Measurements from ENCODE around the gene AP1M1. TPM values are rescaled to one million over a fixed set of nuclear protein-coding genes. Genes with fewer than 3 reads are reported as not detected.

AP1M1 gene
- total and polyA plus RNA-seq, 9 donors, result 33.2 to 56.0 (median 47.5) TPM

GRCh38 chr19:16218851-16219250 is 21.1 kb downstream of the AP1M1 start:
- no peak for DNase-seq
- Histone ChIP-seq H3K36me3 (ENCODE audit: control insufficient read depth, insufficient read depth, low read length) (peaks cover 57% of the 10 kb centered on the region), H3K27ac (ENCODE audit: low read length) (no peak overlapping the region), H3K9me3 (replicated peaks; ENCODE audit: control insufficient read depth, low read depth, low read length) (peaks cover 20% of the 10 kb centered on the region), H3K4me3 (ENCODE audit: low read length) (no peak overlapping the region), H3K4me1 (ENCODE audit: control insufficient read depth, insufficient read depth, low read length) (no peaks in the 10 kb centered on the region), H3K27me3 (ENCODE audit: control insufficient read depth, insufficient read depth, low read length) (no peaks in the 10 kb centered on the region)
- no CpG with 5 or more reads among the region's 2 CpGs for WGBS (ENCODE audit: insufficient coverage)

DNA sequence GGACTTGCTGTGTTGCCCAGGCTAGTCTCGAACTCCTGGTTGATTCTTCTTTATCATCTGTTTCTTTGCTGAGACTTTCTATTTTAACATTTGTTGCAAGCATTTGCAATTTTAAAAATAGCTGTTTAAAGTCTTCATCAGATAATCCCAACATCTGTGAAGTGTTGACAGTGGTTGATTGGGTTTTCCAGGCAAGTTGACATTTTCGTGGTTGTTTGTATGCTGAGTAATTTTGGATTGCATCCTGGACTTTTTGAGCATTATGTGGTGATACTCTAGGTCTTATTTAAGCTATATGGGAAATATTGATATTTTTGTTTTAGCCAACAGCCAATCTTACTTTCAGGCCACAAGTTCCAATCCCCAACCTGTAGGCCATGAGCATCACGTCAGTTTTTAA is 25.1 kb downstream of the AP1M1 start:
- H3K36me3 ChIP-seq (ENCODE audit: control insufficient read depth, insufficient read depth, low read length), result peaks cover 82% of the 10 kb centered on the region
- H3K27me3 ChIP-seq (ENCODE audit: control insufficient read depth, insufficient read depth, low read length), result no peaks in the 10 kb centered on the region
- 90% methylated on average over 1 of the region's 3 CpGs for WGBS (ENCODE audit: insufficient coverage)

DNA sequence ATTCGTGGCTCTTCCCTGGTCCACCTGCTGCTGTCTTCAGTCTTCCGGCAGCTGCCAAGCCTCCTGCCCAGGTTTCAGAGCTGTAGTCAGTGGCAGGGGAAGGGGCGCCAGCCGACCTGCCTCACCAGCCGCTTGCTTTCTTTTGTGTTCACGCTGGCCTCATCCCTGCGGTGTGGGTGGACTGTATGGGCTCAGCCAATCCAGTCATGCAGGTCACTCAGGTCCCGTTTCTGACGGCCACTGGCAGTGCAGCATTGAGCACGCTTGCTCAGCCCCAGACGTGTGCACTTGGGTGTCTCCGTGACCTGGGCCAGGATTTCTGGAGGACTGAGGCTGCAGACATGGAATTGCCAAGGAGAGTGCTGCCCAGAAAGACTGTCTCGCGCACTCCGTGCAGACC is 26.0 kb downstream of the AP1M1 start:
- WGBS (ENCODE audit: insufficient coverage), result 87% methylated on average over 12 of the region's 15 CpGs
- Histone ChIP-seq H3K4me1 (ENCODE audit: control insufficient read depth, insufficient read depth, low read length) (no peaks in the 10 kb centered on the region), H3K9me3 (replicated peaks; ENCODE audit: control insufficient read depth, low read depth, low read length) (peaks cover 20% of the 10 kb centered on the region)

More for the DNA sequence above, 25.1 kb downstream of the AP1M1 start:
- Histone ChIP-seq H3K27ac (ENCODE audit: low read length) (no peak overlapping the region), H3K9me3 (replicated peaks; ENCODE audit: control insufficient read depth, low read depth, low read length) (peaks cover 20% of the 10 kb centered on the region), H3K4me3 (ENCODE audit: low read length) (no peak overlapping the region), H3K4me1 (ENCODE audit: control insufficient read depth, insufficient read depth, low read length) (no peaks in the 10 kb centered on the region)
- no peak for DNase-seq

GRCh38 chr19:16224293-16225045 is 26.8 kb downstream of the AP1M1 start:
- H3K4me3 ChIP-seq (ENCODE audit: low read length), result no peak overlapping the region
- H3K27ac ChIP-seq (ENCODE audit: low read length), result no peak overlapping the region
- no peaks in the 10 kb centered on the region for H3K27me3 ChIP-seq (ENCODE audit: control insufficient read depth, insufficient read depth, low read length)
- no peak for DNase-seq
- 89% methylated on average over 27 of the region's 32 CpGs for WGBS (ENCODE audit: insufficient coverage)
- peaks cover 20% of the 10 kb centered on the region for H3K9me3 ChIP-seq (replicated peaks; ENCODE audit: control insufficient read depth, low read depth, low read length)
- H3K36me3 ChIP-seq (ENCODE audit: control insufficient read depth, insufficient read depth, low read length), result peaks cover 93% of the 10 kb centered on the region
- H3K4me1 ChIP-seq (ENCODE audit: control insufficient read depth, insufficient read depth, low read length), result no peaks in the 10 kb centered on the region

More for the DNA sequence above, 26.0 kb downstream of the AP1M1 start:
- peaks cover 86% of the 10 kb centered on the region for H3K36me3 ChIP-seq (ENCODE audit: control insufficient read depth, insufficient read depth, low read length)
- no peak overlapping the region for H3K4me3 ChIP-seq (ENCODE audit: low read length)
- DNase-seq, result no peak
- H3K27ac ChIP-seq (ENCODE audit: low read length), result no peak overlapping the region
- no peaks in the 10 kb centered on the region for H3K27me3 ChIP-seq (ENCODE audit: control insufficient read depth, insufficient read depth, low read length)

GRCh38 chr19:16225279-16226183 is 27.8 kb downstream of the AP1M1 start:
- Histone ChIP-seq H3K27me3 (ENCODE audit: control insufficient read depth, insufficient read depth, low read length) (no peaks in the 10 kb centered on the region), H3K4me3 (ENCODE audit: low read length) (no peak overlapping the region), H3K4me1 (ENCODE audit: control insufficient read depth, insufficient read depth, low read length) (no peaks in the 10 kb centered on the region), H3K27ac (ENCODE audit: low read length) (no peak overlapping the region), H3K9me3 (replicated peaks; ENCODE audit: control insufficient read depth, low read depth, low read length) (peaks cover 13% of the 10 kb centered on the region), H3K36me3 (ENCODE audit: control insufficient read depth, insufficient read depth, low read length) (peaks cover 89% of the 10 kb centered on the region)
- DNase-seq, result no peak
- WGBS (ENCODE audit: insufficient coverage), result 85% methylated on average over 18 of the region's 21 CpGs

DNA sequence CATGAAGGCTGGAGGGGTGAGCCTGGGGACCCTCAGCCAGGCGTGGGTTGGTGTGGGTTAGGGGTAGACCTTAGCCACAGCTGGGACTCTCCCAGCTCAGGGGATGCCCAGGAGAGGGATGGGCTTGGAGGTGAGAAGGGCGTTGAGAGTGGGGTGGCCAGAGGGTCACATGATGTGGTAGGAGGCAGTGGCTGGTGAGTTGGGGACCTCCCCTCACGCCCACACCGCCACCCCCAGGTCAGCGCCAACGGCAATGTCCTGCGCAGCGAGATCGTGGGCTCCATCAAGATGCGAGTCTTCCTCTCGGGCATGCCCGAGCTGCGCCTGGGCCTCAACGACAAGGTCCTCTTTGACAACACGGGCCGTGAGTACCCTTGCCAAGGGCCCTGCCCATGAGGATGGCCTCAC is 28.5 kb downstream of the AP1M1 start:
- Histone ChIP-seq H3K4me1 (ENCODE audit: control insufficient read depth, insufficient read depth, low read length) (no peaks in the 10 kb centered on the region), H3K9me3 (replicated peaks; ENCODE audit: control insufficient read depth, low read depth, low read length) (peaks cover 6% of the 10 kb centered on the region), H3K27ac (ENCODE audit: low read length) (no peak overlapping the region), H3K4me3 (ENCODE audit: low read length) (no peak overlapping the region), H3K27me3 (ENCODE audit: control insufficient read depth, insufficient read depth, low read length) (no peaks in the 10 kb centered on the region), H3K36me3 (ENCODE audit: control insufficient read depth, insufficient read depth, low read length) (peaks cover 86% of the 10 kb centered on the region)
- WGBS (ENCODE audit: insufficient coverage), result 97% methylated on average over 15 of the region's 16 CpGs
- no peak for DNase-seq

DNA sequence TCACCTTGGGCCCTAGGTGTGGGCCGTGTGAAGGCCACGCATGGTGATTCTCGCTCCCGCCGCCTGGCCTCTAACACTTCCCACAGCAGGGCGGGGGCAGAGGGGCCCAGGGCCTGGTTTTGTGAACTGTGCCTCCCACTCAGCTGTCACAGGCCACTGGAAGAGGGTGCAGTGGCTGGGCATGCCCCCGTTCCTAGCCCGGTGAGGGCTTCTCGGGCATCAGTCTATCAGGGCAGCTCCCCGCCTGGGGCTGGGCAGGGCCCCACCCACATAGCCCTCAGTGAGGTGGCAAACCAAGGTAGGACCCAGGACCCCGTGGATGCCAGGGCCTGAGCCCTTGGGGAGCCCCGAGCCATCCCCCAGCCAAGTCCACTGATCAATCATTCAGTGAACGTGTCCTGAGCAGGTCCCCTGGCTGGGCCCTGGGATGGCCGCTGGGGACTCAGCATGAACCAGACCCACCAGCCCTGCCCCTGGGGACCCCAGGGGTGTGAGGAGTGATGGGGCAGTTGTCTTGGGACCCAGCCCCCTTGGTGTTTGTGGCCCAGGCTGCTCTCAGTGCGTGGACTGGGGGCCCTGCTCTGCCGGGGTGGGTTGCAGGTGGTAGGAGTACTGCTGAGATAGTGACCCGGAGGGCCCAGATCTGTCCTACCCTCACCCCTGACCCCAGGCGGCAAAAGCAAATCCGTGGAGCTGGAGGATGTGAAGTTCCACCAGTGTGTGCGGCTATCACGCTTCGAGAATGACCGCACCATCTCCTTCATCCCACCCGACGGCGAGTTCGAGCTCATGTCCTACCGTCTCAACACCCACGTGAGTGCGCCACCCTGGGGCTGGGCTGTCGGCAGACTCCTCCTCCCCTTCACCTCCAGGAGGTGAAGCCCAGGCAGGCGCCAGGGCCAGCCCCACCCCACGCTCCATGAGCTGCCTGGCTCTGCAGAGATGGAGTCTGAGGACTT is 29.4 kb downstream of the AP1M1 start:
- Histone ChIP-seq H3K27me3 (ENCODE audit: control insufficient read depth, insufficient read depth, low read length) (no peaks in the 10 kb centered on the region), H3K4me3 (ENCODE audit: low read length) (no peak overlapping the region), H3K27ac (ENCODE audit: low read length) (no peak overlapping the region), H3K36me3 (ENCODE audit: control insufficient read depth, insufficient read depth, low read length) (peaks cover 86% of the 10 kb centered on the region), H3K9me3 (replicated peaks; ENCODE audit: control insufficient read depth, low read depth, low read length) (no peaks in the 10 kb centered on the region), H3K4me1 (ENCODE audit: control insufficient read depth, insufficient read depth, low read length) (no peaks in the 10 kb centered on the region)
- WGBS (ENCODE audit: insufficient coverage), result 91% methylated on average over 33 of the region's 33 CpGs
- DNase-seq, result no peak

DNA sequence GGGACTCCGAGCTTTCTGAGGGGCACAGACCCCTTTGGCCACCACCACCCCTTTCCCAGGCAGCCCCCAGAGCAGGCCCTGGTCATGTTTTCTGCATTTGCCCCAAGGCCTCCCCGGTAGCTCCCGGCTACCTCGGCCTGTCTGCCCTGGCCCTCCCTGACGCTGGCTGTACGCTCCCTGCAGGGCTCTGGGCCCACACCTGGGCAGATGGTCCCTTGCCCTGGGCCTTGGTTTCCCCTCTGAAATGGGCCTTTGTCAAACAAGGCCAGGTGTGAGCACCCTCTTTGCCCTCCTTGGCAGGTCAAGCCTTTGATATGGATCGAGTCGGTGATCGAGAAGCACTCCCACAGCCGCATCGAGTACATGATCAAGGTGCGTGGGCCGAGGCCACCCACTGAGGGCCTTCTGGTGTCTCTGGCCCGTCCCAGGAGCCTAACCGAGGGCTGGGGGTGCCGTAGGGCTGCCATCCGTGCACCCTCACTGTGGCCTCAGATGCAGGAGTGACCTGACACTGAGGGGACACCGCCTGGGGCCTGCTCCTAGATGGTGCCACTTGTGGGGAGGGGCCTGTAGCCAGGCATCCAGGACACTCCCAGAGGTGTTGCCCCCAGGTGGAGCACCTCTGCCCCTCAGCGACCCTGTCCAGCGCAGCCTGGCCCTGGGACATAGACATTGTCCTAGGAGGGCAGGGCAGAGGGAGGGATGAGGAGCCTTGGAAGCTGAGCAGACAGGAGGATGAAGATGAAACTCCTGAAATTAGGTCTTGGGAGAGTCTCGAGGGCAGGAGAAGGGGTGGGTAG is 30.3 kb downstream of the AP1M1 start:
- Histone ChIP-seq H3K4me1 (ENCODE audit: control insufficient read depth, insufficient read depth, low read length) (no peaks in the 10 kb centered on the region), H3K9me3 (replicated peaks; ENCODE audit: control insufficient read depth, low read depth, low read length) (no peaks in the 10 kb centered on the region), H3K27ac (ENCODE audit: low read length) (no peak overlapping the region), H3K36me3 (ENCODE audit: control insufficient read depth, insufficient read depth, low read length) (peaks cover 86% of the 10 kb centered on the region), H3K4me3 (ENCODE audit: low read length) (no peak overlapping the region), H3K27me3 (ENCODE audit: control insufficient read depth, insufficient read depth, low read length) (no peaks in the 10 kb centered on the region)
- no peak for DNase-seq
- WGBS (ENCODE audit: insufficient coverage), result 94% methylated on average over 21 of the region's 21 CpGs

DNA sequence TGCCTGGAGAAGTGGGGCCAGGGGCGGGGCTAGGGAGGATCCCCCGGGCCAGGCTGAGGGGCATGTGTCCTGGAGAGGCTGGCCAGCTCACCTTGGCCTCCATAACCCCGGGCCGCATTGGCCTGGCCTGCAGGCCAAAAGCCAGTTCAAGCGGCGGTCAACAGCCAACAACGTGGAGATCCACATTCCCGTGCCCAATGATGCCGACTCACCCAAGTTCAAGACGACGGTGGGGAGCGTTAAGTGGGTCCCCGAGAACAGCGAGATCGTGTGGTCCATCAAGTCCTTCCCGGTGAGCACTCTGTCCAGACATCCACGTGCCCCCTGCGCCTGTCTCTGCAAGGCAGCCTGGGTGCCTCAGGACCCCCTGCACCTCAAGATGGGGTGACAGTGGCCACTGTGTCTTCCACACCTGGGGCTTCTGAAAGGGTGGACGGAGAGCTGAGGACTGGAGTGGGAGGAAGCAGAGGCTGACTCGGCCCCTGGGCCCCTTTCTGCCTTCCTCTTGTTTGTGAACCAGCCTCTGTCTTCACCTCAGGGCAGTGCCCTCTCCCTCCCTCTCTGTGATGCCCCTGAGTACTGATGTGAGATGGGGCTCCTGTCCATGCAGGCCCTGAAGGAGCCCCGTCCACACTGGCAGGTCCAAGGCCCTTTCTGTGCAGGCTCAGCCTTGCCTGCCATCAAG is 31.1 kb downstream of the AP1M1 start:
- WGBS (ENCODE audit: insufficient coverage), result 90% methylated on average over 18 of the region's 21 CpGs

More for the DNA sequence above, 31.1 kb downstream of the AP1M1 start:
- DNase-seq, result no peak
- H3K27ac ChIP-seq (ENCODE audit: low read length), result no peak overlapping the region
- H3K27me3 ChIP-seq (ENCODE audit: control insufficient read depth, insufficient read depth, low read length), result no peaks in the 10 kb centered on the region
- H3K9me3 ChIP-seq (replicated peaks; ENCODE audit: control insufficient read depth, low read depth, low read length), result no peaks in the 10 kb centered on the region
- H3K36me3 ChIP-seq (ENCODE audit: control insufficient read depth, insufficient read depth, low read length), result peaks cover 87% of the 10 kb centered on the region
- no peak overlapping the region for H3K4me3 ChIP-seq (ENCODE audit: low read length)
- no peaks in the 10 kb centered on the region for H3K4me1 ChIP-seq (ENCODE audit: control insufficient read depth, insufficient read depth, low read length)
